Hepatic stellate cell (primary cell): ENCODE data around the gene CRTAP.
"Not testable (repeated sequence)": the region's sequence is repeated elsewhere in the genome, so short reads cannot be mapped to it uniquely, and the experiment has no call there.

Experiments
- DNase-seq: peaks from one replicate; pipeline ENCODE4 v3.0.0; 2011; ENCODE audit warnings: low spot score

Gene CRTAP

GRCh38 chr3:33144433-33144832 is 30.6 kb downstream of the CRTAP start:
- DNase-seq = no peak

GRCh38 chr3:33145221-33145900 is 31.5 kb downstream of the CRTAP start:
- DNase-seq = no peak

- DNase-seq = no peak
Observed at GRCh38 chr3:33145901-33146580, 32.2 kb downstream of the CRTAP start.

DNA sequence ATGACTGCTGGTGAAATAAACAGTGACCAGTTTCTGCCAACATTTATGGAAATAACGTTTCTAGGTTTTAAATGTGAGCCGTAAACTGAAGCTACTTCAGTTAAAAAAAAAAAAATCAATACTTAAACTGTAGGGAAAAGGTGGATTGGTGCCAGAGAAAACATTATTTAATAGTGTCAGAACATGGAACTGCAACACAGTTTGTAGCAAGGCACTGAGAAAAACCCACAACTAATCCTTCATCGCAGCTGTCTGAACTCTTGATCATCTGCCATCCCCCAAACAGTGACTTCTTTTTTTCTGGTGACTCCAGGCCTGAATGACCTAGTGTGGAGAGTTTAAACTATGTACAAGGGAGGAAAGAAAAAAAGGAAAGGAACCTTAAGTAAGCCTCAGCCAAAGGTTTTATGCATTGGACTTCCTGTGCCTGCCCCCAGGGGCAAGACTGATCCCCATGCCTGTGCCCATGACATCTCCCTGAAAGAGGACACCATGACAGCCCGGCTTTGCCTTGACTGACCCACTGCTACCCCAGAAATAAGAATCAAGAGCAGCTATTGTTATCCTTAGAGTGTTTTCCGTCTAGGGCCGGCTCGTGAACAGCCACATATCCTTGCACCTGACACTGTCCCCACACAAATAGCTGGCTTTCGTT is 33.1 kb downstream of the CRTAP start:
- DNase-seq = peak; percentile 63

DNA sequence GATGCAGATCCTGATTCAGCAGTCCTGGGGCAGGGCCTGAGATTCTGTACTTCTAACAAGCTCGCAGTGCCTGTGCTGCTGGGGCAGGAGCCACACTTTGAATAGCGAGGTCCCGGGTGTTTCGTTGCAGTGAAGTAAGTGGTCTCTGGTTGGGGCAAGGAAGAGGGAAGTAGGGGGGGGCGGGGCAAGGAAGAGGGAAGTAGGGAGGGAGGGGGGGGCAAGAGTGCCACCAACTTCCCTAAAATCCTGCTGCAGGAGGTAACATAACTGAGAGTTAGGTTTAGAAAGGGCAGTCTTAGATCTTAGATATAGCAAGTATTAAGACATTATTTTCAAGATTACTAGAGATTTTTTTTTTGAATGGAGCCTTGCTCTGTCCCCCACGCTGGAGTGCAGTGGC is 35.5 kb downstream of the CRTAP start:
- DNase-seq = no peak

GRCh38 chr3:33152363-33153360 is 38.8 kb downstream of the CRTAP start:
- no peak for DNase-seq

DNA sequence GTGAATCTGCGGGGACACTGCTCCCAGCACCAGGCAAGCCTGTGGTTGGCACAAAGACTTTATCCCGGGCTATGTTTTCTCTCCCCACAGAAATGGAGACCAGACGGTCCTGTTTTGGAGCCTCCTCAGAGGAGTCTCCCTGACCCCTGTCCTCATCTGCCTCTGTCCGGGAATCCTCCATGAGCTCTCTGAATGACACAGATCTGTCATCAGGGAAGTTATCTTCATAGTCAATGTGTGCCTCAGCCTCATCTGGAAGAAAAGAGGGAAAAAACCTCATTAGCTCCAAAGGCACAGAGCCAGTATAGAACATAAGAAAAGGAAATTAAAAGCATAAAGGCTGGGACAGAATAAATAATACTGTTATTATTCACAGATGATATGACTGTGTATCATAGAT is 40.0 kb downstream of the CRTAP start:
- no peak for DNase-seq

DNA sequence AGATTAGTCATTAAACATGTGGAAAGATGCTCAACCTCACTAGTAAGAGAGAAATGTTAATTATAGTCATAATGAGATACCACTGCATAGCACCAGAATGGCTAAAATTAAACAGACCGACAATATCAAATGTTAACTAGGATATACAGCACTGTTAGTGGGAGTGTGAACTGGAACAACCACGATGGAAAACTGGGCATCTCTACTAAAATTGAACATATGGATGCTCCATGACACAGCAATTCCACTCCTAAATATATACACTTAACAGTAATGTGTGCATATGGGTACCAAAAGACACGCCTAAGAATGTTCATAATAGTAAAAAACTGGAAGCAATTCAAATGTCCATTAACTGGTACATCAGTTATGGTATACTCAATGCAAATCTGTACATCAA is 41.5 kb downstream of the CRTAP start:
- DNase-seq = no peak

DNA sequence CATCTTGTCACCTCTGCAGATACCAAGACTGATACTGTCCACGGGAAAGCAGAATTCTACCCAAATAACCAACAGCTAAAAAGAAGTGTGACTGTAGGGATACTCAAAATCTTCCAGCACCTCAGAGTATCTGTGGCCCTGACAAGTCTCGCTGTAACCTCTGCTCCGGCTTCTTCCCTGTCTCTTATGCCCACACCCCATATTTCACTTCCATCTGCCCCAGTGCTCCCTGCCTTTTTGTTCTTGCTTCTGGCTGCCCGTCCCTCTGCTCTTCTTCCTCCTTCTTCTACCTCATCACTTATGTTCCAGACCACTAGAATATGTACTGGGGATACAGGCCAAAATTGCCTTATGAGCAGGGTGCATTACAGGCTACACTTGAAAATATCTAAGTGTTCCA is 45.4 kb downstream of the CRTAP start:
- no peak for DNase-seq

DNA sequence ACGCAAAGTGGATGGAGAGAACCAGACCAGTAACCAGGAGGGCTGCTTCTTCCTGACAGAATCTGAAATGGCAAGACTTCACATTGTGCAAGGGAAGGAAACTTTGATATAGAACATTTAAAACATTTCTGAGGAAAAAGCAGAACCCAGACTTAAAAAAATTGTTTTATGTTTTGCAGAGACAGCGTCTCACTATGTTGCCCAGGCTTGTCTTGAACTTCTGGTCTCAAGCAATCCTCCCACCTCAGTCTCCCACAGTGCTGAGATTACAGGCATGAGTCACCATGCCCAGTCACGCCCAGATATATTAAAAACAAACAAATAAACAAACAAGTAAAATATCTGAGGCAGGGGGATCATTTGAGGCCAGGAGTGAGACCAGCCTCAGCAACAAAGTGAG is 46.2 kb downstream of the CRTAP start:
- no peak for DNase-seq

DNA sequence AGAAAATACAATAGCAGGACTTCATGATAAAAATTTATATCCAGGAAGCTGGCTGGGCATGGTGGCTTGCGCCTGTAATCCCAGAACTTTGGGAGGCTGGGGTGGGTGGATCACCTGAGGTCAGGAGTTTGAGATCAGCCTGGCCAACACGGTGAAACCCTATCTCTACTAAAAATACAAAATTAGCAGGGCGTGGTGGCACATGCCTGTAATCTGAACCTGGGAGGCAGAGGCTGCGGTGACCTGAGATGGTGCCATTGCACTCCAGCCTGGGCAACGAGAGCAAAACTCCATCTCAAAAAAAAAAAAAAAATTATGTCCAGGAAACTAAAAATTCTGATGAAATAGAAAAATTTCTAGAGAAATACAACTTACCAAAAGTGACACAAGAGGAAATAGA is 48.8 kb downstream of the CRTAP start:
- DNase-seq = not testable (repeated sequence)

GRCh38 chr3:33165372-33165771 is 51.6 kb downstream of the CRTAP start:
- no peak for DNase-seq

DNA sequence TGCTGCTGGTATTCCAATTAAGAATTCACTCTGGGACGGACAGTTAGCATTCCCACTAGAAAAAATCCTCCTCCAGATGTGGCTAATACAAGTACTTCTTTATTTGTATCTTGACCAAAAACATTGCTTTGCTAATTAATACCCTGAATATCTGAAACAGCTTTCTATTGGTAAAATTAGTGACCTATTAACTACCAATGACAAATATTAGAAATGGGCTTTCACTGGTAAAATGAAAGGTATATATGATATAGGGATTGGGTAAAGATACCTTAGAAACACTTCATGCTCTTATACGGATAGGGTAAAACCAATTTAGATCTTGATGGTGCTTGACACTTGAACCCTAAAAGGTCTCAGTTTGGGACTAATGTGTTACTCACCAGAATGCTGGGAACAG is 52.3 kb downstream of the CRTAP start:
- no peak for DNase-seq

GRCh38 chr3:33167284-33167683 is 53.5 kb downstream of the CRTAP start:
- DNase-seq = no peak

- no peak for DNase-seq
Observed at GRCh38 chr3:33167716-33168336, 54.0 kb downstream of the CRTAP start.

DNA sequence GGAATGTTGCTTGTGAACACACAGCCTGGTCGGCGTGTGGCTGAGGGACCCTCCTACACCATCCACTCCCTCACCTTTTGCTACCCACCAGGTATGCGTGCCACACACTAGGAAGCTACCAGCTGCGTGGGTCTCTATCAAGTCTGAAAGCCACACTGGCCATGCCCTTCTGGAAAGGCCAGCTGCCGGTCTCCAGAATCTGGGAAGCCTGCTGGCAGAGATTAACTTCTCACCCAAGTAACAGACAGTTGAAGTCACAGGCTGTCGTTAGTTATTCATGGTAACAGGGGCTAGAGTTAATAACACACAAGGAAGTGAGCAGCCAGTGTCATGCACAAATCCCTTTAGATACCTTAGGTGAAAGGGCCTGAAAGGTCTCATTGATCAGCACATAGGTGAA is 56.7 kb downstream of the CRTAP start:
- DNase-seq = no peak

DNA sequence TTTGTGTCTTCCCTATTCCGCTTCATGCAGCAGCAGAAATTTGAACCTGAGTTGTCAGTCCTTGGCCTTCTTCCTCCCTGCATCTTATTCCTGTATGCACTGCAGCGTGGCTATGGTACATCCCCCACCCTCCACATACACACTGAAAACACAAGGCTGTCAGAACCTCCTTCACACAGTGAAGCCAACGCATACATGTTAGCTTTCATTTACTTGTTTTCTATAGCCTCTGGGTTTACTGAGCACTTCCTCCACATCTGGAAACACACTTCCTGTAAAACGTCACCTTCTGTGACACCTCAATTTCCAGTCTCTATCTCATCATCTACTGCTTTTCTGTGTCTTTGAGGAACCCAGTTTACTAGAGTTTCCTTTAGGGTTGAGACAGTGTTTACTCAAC is 57.8 kb downstream of the CRTAP start:
- no peak for DNase-seq

- DNase-seq = no peak
Observed at GRCh38 chr3:33173103-33173502, 59.3 kb downstream of the CRTAP start.

DNA sequence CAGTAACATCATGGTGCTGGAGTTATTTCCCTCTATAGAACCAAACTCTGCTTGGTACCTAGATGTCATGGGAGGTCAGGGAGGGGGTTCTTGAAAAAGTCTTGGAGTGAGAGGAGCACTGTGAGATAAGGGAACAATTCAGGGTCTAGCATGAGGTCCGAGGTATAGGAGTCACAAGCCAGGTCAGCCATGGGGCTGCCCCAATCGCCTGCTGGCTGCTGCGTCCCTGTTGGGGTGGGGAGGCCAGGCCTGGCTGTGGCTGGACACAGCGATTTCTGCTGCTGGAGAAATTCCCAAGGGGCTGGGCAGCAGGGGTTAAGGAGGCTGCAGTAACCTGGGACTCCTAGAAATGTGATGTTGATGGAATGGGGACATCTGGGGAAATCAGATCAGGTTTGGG is 59.9 kb downstream of the CRTAP start:
- no peak for DNase-seq

DNA sequence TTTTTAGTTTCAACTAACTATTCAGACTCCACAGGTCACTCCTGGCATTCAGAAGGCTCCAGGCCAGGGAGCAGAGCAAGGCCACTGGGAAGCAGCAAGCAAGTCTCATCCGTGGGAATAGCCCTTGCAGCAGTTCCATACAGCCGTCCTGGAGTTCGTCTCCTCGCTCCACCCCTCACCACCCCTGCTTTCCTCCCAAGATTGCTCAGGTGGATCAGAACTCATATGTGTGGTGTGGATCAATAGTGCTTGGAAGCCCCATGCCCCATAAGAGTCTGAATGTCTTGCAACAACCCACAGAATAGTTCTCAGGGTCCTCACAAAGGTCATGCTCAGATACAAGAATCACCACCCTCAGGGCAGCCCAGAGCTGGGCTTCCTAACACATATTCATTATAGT is 60.3 kb downstream of the CRTAP start:
- DNase-seq = no peak

- DNase-seq = no peak
Observed at GRCh38 chr3:33174711-33175414, 61.0 kb downstream of the CRTAP start.
